HL-60/S4 treated with phorbol 12-myristate 13-acetate at 8.2 ng/mL for 4 days and 3 days (cell line): ENCODE data around the gene PDCD11.

Experiments used
- in situ Hi-C: fragments of 300-500 bp; cut with MboI; formaldehyde crosslinking; loops from 2 replicates; pipeline ENCODE4 v1.15.0; 2022; ENCODE audit warnings: low sequenced_read_pairs

The PDCD11 gene

GRCh38 chr10:103470761-103471653, 74.6 kb downstream of the PDCD11 start:
- in situ Hi-C loops: no loop called here

DNA sequence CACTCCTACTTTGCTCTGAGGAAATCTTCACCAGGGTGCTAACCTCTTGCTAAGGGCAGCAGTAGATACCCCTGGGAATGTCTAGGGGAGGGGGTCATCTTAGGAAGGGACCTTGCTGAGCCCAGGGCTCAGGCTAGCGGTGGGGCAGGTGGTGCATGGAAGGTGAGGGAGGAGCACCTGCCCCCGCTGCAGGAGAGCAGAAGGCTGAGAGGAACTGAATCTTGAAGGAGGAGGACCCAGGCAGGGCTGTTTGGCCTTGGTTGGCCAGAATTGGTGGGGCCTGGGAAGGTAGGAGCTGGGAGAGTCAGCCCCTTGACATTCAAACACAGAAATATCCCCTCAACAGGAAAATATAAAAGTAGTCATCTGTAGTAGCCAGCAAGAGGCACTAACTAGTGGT, 75.6 kb downstream of the PDCD11 start:
- in situ Hi-C loops: no loop called here

DNA sequence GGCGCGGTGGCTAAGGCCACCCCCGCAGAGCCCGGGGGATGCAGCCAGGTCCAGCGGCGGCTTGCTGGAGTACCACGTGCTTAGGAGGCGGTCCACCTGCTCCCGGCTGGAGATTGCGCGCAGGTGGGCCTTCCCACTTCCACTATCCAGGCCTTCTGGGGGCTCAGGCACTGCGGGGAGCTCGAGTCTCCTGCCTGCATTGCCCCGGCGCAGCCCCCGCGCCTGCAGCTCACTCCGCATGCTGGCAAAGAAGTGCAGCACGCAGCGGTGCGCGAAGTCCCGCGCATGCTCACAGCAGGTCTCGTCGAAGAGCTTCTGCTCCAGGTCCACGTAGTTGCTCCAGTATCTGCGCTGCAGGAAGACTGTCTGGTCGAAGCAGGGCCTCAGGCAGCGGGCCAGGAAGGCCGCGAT, 76.8 kb downstream of the PDCD11 start:
- in situ Hi-C loops: no loop called here

GRCh38 chr10:103474077-103474476, 77.7 kb downstream of the PDCD11 start:
- in situ Hi-C loops: no loop called here

DNA sequence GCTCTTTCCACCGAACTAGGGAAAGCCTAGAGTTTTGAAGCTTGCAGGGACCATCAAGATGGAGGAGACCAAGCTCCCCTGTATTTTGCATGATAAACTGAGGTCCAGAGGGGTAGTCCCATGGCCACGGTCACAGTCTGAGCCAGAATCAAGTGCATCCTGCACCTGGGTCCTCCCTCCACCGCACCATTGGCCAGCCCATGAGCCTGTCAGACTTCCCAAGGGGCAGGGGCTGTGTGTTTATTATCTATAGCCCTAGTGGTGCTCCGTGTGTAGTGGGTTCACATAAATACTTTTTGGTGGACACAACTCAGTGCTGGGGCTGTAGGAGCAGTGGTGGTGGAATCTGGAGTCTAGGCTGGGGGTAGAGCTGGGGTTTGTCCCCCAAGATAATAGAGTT, 79.0 kb downstream of the PDCD11 start:
- in situ Hi-C loops: no loop called here

- in situ Hi-C loops: no loop called here
Observed at GRCh38 chr10:103476046-103476768, 79.8 kb downstream of the PDCD11 start.

- in situ Hi-C loops: no loop called here
Observed at GRCh38 chr10:103478671-103479070, 82.2 kb downstream of the PDCD11 start.

DNA sequence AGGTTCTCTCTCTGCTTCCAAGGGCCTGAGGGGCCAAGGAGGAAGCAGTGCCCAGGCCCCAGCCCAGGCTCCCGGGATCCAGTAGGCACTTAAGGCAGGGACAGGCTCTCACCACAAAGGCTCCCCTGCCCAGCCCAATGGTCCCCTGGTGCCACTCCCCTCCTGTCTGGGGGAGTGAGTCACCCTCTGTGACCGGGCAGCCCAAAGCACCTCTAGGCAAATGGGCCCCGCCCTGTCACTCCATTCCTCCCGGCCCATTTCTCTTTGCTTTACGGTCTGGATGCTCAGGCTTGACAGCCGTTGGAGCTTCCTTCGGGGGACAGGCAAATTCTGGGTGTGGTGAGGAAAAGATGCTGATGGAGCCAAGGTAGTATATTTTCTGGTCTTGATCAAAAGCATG, 82.7 kb downstream of the PDCD11 start, which contains the start of gene CALHM3:
Gene CALHM3, minus strand, starts transcription at position 106 of the 400 bp plus-strand sequence. CDS start 208 bp downstream, outside the sequence.
- in situ Hi-C loops: no loop called here

- in situ Hi-C loops: loop anchor here (10.0 kb wide), 1 partner anchor 56 kb away; no protein-coding TSS in a partner anchor
Observed at GRCh38 chr10:103480521-103480920, 84.1 kb downstream of the PDCD11 start.

GRCh38 chr10:103481974-103482531, 85.6 kb downstream of the PDCD11 start:
- in situ Hi-C loops: loop anchor here (10.0 kb wide), 1 partner anchor 57 kb away; no protein-coding TSS in a partner anchor

- in situ Hi-C loops: loop anchor here (10.0 kb wide), 1 partner anchor 62 kb away; no protein-coding TSS in a partner anchor
Observed at GRCh38 chr10:103486635-103487409, 90.4 kb downstream of the PDCD11 start.

DNA sequence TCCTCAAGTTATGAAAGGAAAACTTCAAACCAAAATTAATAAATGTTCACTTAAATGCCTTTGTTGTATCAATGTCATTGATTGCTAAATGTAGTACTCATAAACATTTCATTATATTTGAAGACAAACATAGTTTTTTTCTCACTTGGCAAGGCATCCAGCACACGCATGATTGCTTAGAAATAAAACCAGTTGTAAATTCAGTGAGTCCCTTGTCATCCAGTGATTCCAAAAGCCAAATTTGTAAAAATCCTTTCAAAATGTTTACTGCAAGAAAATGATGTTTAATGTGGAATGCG, 90.9 kb downstream of the PDCD11 start:
- in situ Hi-C loops: loop anchor here (10.0 kb wide), 1 partner anchor 63 kb away; no protein-coding TSS in a partner anchor

GRCh38 chr10:103490986-103491314, 94.5 kb downstream of the PDCD11 start:
- in situ Hi-C loops: no loop called here

DNA sequence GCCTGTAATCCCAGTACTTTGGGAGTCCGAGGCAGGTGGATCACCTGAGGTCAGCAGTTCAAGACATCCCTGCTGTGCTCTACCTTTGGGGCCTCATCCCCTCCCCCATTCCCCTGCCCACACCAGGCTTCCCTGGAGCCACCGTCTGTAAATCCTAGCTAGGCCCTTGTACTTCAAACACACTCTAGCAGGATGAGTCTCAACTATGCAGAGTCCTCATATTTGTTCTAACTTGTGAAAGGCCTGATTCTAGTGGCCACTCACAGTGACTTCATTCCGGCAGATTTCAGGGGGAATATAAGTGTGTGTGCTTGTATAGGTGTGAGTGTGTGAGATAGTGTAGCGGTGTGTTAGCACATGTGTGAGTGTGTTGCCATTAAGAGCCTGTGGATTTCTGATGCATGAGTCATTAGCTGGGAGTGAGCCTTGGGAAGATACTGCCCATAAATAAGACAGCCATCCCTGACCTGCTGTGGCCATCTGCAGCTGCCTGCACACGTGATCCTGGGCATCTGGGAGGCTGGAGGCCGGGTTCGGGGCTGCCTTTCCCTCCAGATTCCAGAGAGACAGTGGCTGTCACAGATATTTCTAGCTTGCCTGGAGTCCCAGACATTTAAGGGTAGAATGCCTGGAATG, 95.4 kb downstream of the PDCD11 start:
- in situ Hi-C loops: no loop called here

- in situ Hi-C loops: no loop called here
Observed at GRCh38 chr10:103492655-103493261, 96.3 kb downstream of the PDCD11 start.

DNA sequence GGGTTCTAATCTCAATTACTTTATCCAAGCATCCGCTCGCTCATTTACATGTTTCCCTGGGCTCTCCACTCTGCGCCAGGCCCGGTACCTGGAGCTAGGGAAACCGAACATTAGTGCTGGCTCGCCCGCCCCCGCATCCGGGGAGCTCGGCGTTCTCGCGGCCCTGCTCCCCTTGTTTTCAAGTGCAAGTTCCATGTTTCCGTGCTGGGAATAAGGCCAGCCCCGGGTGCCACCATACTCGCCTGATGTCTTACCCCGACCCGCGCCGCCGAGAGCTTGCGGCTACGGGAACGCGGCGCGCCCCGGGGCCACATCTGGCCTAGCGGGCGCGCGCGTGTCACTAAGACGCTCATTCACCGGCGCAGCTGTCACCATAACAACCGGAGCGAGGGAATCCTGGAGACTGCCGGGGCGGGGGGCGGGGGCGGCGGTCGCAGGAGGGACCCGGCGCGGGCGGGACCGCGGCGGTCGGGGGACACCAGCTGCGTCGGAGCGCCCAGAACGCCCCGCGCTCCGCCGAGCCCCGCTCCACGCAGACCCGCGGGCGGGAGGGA, 97.0 kb downstream of the PDCD11 start, which contains the start of gene NEURL1:
Gene NEURL1, plus strand, starts transcription at position 344 of the 554 bp plus-strand sequence. CDS start 683 bp downstream, outside the sequence.
- in situ Hi-C loops: no loop called here

DNA sequence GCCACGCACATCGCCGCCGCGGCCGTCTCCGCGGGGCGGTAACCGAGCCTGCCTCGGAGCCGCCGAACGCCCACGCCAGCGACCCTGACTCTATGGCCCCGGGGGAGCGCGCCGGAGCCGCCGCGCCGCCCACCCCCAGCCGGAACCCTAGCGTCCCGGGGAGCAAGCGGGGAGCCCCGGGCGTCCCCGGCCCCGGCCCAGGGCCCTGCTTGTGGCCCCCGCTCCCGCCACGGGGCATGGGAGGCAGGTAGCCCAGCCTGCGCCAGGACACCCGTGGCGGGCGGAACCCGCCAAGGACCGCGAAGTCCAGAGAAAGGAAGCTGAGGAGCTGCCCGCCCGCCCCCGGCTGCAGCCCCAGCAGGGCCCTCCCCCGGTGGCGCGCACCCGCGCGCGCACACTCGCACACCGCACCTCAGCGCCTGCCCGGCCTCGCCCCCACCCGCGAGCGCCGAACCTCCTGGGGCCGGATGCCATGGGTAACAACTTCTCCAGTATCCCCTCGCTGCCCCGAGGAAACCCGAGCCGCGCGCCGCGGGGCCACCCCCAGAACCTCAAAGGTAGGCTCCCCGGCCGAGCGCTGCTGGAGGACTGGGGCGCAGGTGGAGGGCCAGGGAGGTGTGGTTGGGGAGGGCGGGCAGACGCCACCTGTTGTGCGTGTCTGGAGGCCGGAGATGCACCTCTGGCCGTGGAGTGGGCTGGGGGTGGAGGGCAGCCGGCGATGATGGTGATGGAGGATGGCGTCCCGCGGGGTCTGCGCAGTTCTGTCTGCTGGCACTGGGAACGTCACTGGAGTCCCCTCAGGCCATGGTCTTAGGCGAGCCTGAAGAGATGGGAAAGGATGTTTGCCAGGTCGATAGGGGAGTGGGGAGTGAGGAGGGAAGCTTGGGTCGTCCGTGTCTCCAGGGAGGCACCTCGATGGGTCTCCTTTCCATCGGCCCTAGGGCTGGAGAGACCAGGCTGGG, 97.8 kb downstream of the PDCD11 start:
- in situ Hi-C loops: no loop called here

DNA sequence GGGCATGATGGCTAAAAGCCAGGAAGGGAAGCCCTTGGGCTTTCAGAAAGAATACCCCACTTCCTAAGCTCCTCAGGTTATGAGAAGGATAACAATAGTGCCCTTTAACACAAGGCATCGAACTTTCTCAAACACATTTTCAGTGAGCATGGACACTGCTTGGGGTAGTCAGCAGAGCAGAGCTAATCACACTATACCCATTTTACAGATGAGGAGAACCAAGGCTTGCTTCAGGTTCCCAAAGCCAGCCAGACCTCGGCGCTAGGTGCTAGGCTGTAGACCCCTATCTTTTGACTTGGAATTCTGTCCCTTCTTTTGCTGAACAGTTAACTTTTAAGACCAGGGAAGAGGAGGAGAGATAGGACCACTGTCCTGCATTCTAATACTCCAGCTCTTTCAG, 98.9 kb downstream of the PDCD11 start:
- in situ Hi-C loops: no loop called here
